ENCODE measurements around the gene CELF5.

GRCh38 chr19:3245050-3245449 lies 20.6 kb downstream of the CELF5 start:
- TF ChIP-seq, protein P1, sequence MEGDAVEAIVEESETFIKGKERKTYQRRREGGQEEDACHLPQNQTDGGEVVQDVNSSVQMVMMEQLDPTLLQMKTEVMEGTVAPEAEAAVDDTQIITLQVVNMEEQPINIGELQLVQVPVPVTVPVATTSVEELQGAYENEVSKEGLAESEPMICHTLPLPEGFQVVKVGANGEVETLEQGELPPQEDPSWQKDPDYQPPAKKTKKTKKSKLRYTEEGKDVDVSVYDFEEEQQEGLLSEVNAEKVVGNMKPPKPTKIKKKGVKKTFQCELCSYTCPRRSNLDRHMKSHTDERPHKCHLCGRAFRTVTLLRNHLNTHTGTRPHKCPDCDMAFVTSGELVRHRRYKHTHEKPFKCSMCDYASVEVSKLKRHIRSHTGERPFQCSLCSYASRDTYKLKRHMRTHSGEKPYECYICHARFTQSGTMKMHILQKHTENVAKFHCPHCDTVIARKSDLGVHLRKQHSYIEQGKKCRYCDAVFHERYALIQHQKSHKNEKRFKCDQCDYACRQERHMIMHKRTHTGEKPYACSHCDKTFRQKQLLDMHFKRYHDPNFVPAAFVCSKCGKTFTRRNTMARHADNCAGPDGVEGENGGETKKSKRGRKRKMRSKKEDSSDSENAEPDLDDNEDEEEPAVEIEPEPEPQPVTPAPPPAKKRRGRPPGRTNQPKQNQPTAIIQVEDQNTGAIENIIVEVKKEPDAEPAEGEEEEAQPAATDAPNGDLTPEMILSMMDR (IDR thresholded peaks at IDR 0.05): no peak
- TF ChIP-seq POLR2A (IDR thresholded peaks at IDR 0.05): no peak
